ENCODE results near the gene HDHD5.

The HDHD5 gene

DNA sequence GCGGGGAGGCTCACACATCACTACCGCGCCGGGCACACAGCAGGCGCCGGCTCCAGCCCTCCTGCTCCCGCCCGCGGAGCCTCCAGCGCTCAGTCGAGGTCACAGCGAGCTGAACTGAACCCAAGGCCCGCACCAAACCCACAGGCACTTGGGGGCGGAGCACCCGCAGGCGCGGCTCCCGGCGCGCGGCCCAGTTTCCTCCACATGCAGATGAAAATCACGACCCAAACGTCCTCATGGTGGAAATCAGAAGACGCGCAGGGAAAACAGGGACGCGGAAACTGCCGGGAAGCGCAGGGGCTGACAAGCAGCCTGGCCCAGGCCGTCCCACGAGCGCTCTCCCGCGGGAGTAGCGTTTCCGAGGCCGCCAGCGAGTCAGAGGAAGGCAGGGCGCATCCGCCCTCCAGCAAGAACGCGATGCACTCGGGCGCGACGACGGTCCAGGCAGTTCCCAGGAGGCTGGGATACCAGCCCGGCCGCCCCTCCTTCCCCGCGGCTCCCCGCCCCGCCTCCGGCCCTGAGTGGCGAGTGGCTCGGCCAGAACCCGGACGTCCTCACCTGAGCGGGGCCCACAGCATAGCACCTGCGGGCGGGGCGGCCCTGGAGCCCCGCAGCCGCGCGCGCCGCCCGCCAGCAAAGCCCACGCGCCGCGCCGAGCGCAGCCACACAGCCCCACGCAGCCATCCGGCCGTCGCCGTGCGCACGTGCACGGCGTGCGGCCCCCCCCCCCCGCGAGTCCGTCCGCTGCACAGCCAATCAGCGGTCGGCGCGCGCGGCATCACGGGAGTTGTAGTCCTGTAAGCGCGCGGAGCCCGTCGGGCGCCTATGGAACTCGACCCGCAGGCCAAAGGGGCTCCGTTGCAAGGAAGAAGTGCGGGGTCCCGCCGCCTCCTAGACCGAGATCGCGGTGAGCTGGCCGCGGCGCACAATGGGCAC, at the start of gene HDHD5:
HDHD5 (minus strand) TSS at position 710 of the 936 bp plus-strand sequence; CDS start at position 684, 26 bp downstream.
- DNase-seq (ENCODE audit: low read depth in 1 of 2, low spot score in 1 of 2), result peak; percentile 81 to 86

DNA sequence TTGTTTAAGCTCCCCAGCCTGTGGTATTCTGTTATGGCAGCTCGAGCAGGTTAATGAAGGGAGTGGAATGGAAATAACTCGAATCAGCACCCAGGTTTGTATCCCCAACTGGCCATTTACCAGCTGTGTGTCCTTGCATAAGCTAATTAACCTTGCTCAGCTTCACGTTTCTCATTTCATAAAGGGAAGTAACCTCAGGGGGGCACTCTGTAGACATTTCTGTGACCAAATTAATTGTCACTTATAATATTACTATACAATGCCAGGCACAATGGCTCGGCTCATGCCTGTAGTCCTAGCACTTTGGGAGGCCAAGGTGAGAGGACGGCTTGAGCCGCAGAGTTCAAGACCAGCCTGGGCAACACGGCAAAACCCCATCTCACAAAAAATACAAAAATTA, 46.4 kb upstream of the HDHD5 start:
- DNase-seq (ENCODE audit: low read depth in 1 of 2, low spot score in 1 of 2), result no peak

GRCh38 chr22:17201285-17201945, 42.3 kb upstream of the HDHD5 start:
- DNase-seq (ENCODE audit: low read depth in 1 of 2, low spot score in 1 of 2), result no peak

DNA sequence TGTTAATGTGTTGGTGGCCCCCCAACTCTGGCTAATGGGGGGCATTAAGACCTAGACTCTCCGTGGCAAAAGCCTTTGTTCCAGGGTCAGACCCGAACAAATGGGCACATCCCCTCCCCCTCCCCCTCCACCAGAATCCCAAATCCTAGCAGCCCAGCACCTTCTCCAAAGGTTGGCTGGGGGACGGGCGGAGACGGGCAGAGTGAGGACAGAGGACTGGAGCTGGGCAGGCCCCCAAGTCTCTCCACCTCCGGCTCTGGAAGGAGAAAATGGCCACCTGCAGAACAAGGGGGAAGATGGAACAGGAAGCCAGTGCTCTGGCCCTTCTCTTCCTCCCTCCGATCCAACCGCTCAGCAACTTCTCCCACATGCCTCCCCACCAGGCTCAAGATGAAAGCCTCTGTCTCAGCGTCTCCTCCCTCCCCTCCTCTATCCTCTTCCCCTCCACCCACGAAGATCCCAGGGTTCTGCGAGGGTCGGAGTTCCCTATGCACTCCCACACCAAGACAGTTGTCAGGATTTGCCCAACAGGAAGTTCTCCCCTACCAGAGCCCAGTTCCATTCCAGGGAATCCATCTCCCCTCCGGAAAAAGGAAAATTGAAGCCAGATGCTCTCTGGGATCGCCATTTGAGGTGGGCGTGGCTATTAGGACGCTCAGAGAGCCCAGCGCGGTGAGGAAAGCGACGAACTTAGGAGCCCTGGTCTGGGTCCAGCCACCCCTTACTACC, 40.1 kb upstream of the HDHD5 start:
- no peak for DNase-seq (ENCODE audit: low read depth in 1 of 2, low spot score in 1 of 2)

DNA sequence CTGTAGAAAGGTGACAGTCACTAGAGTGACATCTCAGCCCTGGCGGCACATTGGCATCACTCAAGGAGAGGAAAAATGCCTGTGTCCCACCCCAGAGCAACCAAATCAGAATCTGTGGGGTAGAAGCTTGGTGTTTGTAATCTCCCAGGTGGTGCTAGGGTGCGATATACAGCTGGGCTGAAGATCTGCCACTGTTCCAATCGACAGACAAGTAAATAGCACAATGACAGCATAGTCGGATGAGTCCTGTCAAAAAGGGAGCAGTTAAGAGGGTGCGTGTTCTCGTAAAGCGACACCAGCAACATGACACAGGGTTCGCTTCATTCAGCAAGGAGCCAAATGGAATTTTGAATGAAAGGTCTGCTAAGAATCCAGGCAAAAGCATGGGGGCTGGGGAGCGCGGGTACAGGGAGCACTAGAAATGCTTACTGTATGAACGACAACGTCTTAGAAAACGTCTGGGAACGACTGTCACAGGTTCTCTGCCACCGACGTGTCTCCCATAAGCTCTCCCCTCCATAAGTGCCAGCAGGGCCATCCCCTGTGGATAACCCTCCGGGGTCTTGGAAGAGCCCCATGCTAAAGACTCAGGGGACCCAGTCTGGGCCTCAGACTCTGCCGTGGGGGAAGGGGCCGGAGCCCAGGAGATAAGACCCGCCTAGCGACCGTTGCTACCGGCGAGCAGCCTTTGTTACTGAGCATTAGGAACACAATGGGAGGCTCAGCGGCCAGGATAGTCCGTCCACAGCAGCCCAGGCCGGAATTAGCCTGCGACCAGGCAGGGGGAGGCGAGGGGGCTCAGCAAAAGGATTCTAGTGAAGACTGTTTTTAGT, 39.3 kb upstream of the HDHD5 start:
- DNase-seq (ENCODE audit: low read depth in 1 of 2, low spot score in 1 of 2), result no peak

DNA sequence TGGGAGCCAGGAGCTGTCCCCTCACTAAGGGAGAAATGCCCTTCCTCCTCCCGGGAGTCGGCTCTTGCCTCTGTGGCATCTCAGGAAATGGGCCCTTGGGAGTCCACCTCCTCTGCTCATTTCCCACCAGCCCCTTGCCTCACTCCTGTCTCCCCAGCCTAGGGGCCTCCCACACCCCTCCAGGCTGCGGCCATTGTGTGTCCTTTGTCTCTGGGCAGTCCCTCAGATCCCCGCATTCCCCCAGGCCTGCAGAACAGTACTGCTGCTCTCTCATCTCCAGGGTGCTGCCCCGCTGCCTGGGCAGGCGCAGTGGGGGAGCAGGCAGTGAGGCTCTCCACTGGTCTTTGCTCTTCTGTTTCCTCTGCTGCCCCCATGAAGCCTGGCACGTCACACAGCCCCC, 35.1 kb upstream of the HDHD5 start:
- DNase-seq (ENCODE audit: low read depth in 1 of 2, low spot score in 1 of 2), result no peak

- DNase-seq (ENCODE audit: low read depth in 1 of 2, low spot score in 1 of 2), result no peak
Measured at GRCh38 chr22:17192186-17192585, 33.1 kb upstream of the HDHD5 start.

GRCh38 chr22:17191163-17191784, 32.2 kb upstream of the HDHD5 start:
- DNase-seq (ENCODE audit: low read depth in 1 of 2, low spot score in 1 of 2), result no peak

- no peak for DNase-seq (ENCODE audit: low read depth in 1 of 2, low spot score in 1 of 2)
Measured at GRCh38 chr22:17190702-17191101, 31.6 kb upstream of the HDHD5 start.

DNA sequence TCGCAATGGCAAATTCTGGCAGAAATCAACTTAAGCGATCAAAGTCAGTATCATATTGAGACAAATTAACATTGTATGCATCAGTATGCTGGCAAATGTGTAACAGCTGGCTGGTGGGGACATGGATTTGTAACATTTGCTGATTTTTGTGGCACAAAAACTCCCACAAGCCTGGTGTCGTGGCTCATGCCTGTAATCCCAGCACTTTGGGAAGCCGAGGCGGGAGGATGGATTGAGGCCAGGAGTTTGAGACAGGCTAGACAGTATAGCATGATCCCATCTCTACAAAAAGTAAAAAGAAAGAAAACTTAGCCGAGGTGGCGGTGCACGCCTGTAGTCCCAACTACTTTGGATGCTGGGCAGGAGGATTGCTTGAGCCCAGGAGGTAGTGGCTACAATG, 17.6 kb upstream of the HDHD5 start:
- DNase-seq (ENCODE audit: low read depth in 1 of 2, low spot score in 1 of 2), result no peak

- no peak for DNase-seq (ENCODE audit: low read depth in 1 of 2, low spot score in 1 of 2)
Measured at GRCh38 chr22:17172029-17172833, 13.2 kb upstream of the HDHD5 start.

DNA sequence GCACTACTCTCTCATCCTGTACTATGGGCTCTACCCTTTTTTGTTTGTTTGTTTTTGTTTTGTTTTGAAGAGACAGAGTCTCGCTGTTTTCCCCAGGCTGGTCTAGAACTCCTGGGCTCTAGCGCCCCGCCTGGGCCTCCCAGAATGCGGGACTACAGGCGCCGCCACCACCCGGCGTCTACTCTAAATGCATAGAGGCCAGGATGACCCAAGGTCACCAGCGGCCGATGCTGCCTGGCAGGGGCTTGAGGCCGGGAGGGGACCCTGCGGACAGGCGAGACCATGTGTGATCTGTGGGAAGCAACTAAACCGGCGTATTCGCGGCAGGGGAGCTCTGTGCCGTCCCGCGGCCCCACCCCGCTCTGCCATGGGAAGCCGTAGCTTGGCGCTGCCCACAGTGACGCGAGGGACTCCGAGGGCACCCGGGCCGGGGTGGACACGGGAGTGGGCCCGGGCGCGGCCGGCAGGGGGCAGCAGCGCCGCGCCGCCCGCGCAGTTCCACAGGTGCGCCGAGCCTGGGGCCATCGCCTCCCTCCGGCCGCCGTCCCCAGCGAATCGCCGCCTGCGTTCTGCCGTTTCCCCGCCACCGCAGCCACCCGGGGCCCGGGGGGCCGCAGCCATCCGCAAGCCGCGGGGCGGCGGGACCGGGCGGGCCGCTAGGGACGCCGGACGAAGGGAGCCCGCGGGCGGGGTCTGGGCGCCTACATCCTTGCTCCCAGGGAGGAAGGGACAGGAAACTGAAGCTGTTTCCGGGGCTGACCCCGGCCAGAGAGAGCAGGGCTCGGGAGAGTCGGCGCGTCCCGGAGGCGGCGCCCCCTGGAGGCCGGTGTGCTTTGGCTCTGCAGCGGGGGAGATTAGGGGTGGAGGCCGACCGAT, 12.3 kb upstream of the HDHD5 start:
- DNase-seq (ENCODE audit: low read depth in 1 of 2, low spot score in 1 of 2), result peak; percentile 56 to 66

GRCh38 chr22:17167486-17167885, 8.4 kb upstream of the HDHD5 start:
- no peak for DNase-seq (ENCODE audit: low read depth in 1 of 2, low spot score in 1 of 2)

DNA sequence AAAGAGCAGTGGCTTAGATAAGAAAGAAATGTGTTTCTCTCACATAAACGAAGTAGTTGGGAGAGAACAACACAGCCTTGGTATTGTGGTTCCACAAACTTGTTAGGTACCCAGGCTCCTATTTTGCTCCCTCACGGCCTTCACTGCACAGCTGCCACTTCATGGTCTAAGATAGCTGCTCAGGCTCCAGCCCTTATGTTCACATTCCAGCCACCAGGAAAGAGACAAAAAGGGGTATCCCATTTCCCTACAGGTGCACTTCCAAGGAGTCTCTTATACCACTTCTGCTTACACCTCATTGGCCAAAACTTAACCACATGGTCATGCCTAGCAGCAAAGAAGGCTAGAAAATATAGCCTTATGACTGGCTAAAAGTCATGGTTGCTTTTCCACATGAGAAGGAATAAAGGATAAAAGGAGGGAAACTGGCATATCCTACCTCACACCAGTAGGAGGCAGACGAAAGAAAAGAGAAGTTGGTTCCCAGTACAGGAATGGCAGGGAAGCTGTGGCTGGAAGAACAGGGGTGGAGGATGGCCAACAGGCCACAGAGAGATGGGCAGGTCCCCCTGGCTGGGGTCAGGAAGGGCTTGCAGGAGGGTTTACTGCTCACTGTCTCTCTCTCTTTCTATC, 5.4 kb upstream of the HDHD5 start:
- no peak for DNase-seq (ENCODE audit: low read depth in 1 of 2, low spot score in 1 of 2)

GRCh38 chr22:17162731-17163130, 3.7 kb upstream of the HDHD5 start:
- DNase-seq (ENCODE audit: low read depth in 1 of 2, low spot score in 1 of 2), result no peak

DNA sequence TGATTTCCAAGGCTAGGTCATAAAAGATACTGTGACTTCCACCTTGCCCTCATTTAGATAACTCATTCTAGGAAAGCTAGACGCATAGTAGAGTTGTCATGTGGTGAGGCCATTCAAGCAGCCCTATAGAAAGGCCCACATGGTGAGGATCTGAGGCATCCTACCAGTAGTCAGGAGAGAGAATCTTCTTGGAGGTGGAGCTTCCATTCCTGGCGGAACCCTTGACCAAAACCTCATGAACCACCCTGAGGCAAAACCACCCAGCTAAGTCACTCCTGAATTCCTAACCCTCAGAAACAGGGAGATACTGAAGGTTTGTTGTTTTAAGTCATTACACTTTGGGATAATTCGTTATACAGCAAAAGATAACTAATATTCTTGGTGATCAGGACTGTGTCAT, 2.9 kb upstream of the HDHD5 start:
- DNase-seq (ENCODE audit: low read depth in 1 of 2, low spot score in 1 of 2), result no peak

GRCh38 chr22:17159504-17159951, 451 bp upstream of the HDHD5 start:
- DNase-seq (ENCODE audit: low read depth in 1 of 2, low spot score in 1 of 2), result peak in 1 of 2 donors; percentile 59

DNA sequence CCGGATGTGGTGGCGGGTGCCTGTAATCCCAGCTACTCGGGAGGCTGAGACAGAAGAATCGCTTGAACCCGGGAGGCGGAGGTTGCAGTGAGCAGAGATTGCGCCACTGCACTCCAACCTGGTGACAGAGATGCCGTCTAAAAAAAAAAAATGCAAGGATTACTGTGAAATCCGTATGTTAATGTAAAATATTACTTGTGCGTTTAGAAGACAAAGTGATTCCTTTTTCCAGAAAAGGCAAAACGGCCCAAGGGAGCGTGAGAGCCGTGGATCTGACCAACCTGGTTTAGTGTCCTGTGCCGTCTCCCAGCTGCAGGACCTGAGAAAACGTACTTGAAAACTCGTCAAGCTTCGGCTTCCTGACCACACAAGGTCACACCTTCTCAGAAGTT, 905 bp downstream of the HDHD5 start:
- DNase-seq (ENCODE audit: low read depth in 1 of 2, low spot score in 1 of 2), result no peak

Data from stimulated activated CD4-positive, alpha-beta T cell treated with anti-CD3 and anti-CD28 coated beads, Interleukin-15, amount 100 ng/mL, for 1 hour (primary cell).